GM18858 (cell line): ENCODE results near the gene C3orf33.
"Not testable (repeated sequence)": the region's sequence is repeated elsewhere in the genome, so short reads cannot be mapped to it uniquely, and the experiment has no call there.

Experiments
- ATAC-seq: cut with Tn5 transposase; IDR thresholded peaks from one replicate; pipeline ENCODE4 v1.9.1; 2021; ENCODE audit not compliant: unreplicated experiment

Gene C3orf33, protein sequence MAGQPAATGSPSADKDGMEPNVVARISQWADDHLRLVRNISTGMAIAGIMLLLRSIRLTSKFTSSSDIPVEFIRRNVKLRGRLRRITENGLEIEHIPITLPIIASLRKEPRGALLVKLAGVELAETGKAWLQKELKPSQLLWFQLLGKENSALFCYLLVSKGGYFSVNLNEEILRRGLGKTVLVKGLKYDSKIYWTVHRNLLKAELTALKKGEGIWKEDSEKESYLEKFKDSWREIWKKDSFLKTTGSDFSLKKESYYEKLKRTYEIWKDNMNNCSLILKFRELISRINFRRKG

GRCh38 chr3:155805802-155806618 is at the start of gene C3orf33:
TSS of gene C3orf33 (minus strand) at chr3:155806278. CDS start at chr3:155806252, 26 bp downstream.
- ATAC-seq: peak; percentile 90

GRCh38 chr3:155854141-155854940 is 48.3 kb upstream of the C3orf33 start, which contains the start of gene SLC33A1:
TSS of gene SLC33A1 (minus strand) at chr3:155854427. CDS start at chr3:155853997, 430 bp downstream.
- ATAC-seq: peak; percentile 94

GRCh38 chr3:155853214-155854140 is 47.4 kb upstream of the C3orf33 start:
- ATAC-seq: no peak

- no peak for ATAC-seq
Observed at GRCh38 chr3:155852341-155852740, 46.3 kb upstream of the C3orf33 start.

- ATAC-seq: not testable (repeated sequence)
Observed at GRCh38 chr3:155849404-155849803, 43.3 kb upstream of the C3orf33 start.

GRCh38 chr3:155847993-155848392 is 41.9 kb upstream of the C3orf33 start:
- no peak for ATAC-seq

- no peak for ATAC-seq
Observed at GRCh38 chr3:155846119-155846518, 40.0 kb upstream of the C3orf33 start.

DNA sequence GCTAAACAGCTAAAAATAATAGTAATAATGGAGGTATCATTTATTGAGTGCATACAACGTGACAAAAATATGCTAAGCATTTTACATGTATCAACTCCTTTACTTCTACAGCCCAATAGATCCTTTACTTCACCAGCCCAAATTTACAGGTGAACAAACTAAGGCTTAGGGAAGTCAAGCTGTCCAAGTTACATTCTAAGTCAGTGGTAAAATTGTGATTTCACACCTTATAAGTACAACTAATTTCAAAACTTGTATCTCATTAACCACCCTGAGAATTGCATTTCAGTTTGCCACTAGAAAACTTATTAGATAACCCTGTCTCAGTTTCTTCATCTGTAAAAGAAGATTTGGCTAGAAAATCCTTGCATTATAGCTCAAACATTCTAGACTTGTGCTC is 37.5 kb upstream of the C3orf33 start:
- ATAC-seq: peak; percentile 60

DNA sequence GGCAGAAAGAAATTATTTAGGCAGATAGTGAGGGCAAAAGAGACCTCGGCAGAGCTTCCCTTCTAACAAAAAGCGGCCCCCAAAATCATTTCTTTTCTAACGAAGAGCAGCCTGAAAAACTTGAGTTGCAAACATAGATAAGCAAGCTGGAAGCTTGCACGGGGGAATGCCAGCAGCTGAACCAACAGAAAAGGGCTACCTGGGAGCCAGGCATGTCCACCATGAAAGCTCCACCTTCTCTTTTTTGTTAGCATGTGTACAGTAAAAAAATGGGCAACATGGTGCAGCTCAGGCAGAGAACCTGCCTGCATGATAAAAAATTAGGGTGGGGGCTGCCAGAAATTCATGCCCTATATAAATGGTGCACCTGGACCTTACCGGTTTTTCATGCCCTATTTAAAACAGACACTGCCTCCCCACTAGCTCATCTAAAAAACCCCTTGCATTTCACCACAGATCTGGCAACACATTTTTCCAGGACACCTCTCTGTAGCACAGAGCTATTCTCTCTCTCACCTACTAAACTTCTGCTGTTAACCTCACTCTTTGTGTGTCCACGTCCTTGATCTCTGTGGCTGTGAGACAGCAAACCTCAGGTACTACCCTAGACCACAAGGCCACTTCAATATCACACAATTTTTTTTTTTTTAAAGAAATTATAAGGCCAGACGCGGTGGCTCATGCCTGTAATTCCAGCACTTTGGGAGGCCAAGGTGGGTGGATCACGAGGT is 29.4 kb upstream of the C3orf33 start:
- no peak for ATAC-seq

GRCh38 chr3:155828490-155829098 is 22.5 kb upstream of the C3orf33 start:
- ATAC-seq: not testable (repeated sequence)

DNA sequence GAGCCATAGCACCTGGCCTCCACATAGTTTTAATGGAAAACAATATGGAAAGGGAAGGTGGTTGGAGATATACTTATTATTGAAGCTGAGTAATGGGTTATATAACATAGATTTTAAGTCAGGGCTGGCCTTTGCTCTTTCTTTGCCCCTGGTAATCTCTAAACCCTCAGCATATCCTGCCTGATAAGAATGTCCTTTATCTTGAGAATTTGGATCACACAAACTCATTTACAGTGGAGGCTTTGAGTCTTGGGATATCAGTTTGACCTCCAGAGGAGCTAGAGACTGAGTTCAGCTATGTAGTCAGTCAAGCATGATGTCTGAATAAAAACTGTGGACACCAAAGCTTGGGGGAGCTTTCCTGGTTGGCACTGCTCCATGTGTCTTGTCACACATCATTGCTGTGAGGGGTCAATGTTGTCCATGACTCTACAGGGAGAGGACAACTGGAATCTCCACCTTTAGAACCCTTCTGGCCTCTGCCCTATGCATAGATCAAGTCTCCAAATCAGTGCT is 9.0 kb upstream of the C3orf33 start:
- no peak for ATAC-seq

GRCh38 chr3:155813224-155813623 is 7.1 kb upstream of the C3orf33 start:
- ATAC-seq: not testable (repeated sequence)

GRCh38 chr3:155809181-155809580 is 3.1 kb upstream of the C3orf33 start:
- no peak for ATAC-seq

DNA sequence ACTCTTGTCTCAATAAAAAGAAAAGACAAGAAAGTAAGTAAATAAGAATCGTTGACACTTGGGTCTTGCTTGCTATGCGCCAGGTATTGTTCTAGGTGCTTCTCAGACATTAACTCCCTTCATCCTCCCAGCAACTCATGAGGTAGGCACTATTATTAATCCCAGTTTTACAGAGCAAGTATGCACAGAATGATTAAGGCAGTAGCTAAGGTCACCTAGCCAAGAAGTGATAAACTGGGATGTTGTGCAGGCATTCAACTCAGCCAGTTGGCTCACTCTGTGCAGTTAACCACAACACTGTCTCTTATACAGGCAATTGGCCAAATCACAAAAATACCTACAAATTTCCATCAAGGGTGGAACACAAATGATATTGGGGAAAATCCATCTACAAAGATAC is 1.7 kb upstream of the C3orf33 start:
- no peak for ATAC-seq

DNA sequence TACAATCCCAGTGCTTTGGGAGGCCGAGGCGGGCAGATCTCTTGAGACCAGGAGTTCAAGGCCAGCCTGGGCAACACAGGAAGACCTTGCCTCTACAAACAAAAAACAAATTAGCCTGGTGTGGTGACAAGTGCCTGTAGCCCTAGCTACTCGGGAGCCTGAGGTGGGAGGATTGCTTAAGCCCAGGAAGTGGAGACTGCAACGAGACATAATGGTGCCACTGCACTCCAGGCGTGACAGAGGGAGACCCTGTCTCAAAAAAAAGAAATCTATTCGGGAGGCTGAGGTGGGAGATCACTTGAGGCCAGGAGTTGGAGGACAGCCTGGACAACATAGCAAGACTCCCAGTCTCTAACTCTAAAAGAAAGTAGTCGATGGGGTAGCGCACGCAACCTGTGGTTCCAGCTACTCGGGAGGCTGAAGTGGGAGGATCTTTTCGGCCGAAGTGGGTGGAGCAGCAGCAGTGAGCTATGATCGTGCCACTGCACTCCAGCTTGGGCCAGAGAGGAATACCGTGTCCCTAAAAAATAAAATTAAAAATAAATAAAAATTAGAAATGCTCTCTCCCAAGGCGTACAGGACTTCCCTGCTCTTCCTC is 775 bp downstream of the C3orf33 start:
- ATAC-seq: peak; percentile 12

- ATAC-seq: no peak
Observed at GRCh38 chr3:155804323-155804722, 1.8 kb downstream of the C3orf33 start.

DNA sequence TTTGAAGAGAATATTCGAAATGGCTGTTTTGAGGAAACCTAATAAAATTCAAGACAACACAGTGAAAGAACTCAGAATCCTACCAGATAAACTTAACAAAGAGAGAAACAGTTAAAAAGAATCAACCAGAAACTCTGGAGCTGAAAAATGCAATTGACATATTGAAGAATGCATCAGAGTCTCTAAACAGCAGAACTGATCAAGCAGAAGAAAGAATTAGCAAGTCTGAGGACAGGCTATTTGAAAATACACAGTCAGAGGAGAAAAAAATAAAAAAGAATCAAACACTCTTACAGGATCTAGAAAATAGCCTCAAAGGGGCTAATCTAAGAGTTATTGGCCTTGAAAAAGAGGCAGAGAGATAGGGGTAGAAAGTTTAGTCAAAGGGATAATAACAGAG is 13.5 kb downstream of the C3orf33 start:
- no peak for ATAC-seq

GRCh38 chr3:155791190-155791589 is 14.9 kb downstream of the C3orf33 start:
- no peak for ATAC-seq
